ES-I3 (cell line): ENCODE results near the gene DNAH14.

Experiments used
- H3K36me3 ChIP-seq: 2 replicates; pipeline ENCODE4 v1.6.1; 2013; ENCODE audit warnings: mild to moderate bottlenecking, low read length, control low read depth, moderate library complexity; ENCODE audit not compliant: insufficient read depth
- H3K4me1 ChIP-seq: 2 replicates; pipeline ENCODE4 v1.6.1; 2013; ENCODE audit warnings: mild to moderate bottlenecking, control low read depth, low read length; ENCODE audit not compliant: insufficient read depth
- H3K9ac ChIP-seq: 2 replicates; pipeline ENCODE4 v1.6.1; 2013; ENCODE audit warnings: low read depth, mild to moderate bottlenecking, low read length, moderate library complexity
- H3K9me3 ChIP-seq: 2 replicates; pipeline ENCODE4 v1.6.1; 2013; ENCODE audit warnings: mild to moderate bottlenecking, low read length, moderate library complexity; ENCODE audit not compliant: control insufficient read depth, insufficient read depth

DNAH14 gene

DNA sequence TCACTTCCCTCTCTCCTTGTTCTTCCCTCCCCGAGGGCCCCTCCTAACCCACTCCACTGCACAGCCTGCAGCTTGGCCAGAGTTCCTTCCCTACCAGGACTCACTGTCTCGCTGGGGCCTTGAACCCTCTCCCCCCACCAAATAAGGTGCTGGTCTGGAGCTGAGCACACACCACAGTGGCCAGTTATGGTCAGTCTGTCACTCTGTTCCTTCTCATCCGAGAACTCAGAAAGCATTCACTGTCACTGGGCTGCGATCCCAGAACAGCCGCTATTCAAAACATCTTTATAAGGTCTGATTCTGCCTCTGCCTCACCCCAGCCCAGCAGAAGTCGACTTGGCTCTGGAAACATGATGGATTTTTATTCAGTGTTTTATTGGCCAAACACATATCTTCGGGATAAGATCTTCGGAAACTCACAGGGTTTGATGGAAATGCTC lies 518.2 kb downstream of the DNAH14 start:
- Histone ChIP-seq H3K4me1 (peaks cover 10% of the 10 kb centered on the region), H3K36me3 (no peaks in the 10 kb centered on the region)

DNA sequence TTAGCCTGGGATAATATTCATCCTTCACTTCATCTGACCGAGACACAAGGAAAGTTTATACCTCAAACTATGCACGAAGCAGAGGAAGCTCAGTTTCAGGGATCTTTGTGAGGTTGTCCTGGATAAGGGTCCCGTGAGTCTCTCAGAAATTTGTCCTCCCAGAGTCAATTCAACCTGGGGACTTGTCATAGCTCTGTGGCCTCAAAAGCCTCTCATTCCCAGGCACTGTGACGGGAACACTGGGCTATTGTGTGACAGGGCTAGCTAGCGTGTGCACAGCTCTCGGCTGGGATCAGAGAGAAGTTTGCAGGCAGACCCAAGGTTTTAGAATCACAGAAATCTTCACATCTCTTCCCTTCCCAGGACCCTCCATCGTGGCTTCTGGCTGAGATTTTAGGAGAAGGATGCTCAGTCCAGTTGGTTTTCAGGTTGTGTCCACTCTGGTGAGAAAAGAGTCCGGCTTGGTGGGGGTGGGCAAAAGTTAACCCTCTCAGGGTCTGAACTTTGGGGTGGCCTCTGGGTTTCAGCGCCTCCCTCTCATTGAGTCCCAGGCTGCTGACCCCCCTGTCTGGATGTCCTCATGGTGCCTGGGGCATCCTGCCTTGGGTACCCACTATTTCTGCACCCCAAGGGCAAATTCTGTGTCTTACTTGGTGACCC lies 518.8 kb downstream of the DNAH14 start:
- Histone ChIP-seq H3K9me3 (no peaks in the 10 kb centered on the region), H3K4me1 (peaks cover 10% of the 10 kb centered on the region), H3K36me3 (no peaks in the 10 kb centered on the region), H3K9ac (no peak overlapping the region)

More for the DNA sequence above, 518.2 kb downstream of the DNAH14 start:
- Histone ChIP-seq H3K9ac (no peak overlapping the region), H3K9me3 (no peaks in the 10 kb centered on the region)
